ENCODE data around the gene C1orf21.

- TF ChIP-seq POLR2AphosphoS5 (IDR thresholded peaks at IDR 0.05; ENCODE audit: low read depth, low read length) (no peak), USF2 (IDR thresholded peaks at IDR 0.05; ENCODE audit: borderline replicate concordance, low read depth, low read length) (no peak), EZH2phosphoT487 (IDR thresholded peaks at IDR 0.05; ENCODE audit: borderline replicate concordance, low read depth) (no peak), CTCF (IDR thresholded peaks at IDR 0.05) (no peak), ZBTB33 (IDR thresholded peaks at IDR 0.05; ENCODE audit: borderline replicate concordance, low read depth) (no peak), CHD2 (IDR thresholded peaks at IDR 0.05; ENCODE audit: low read length, partially characterized antibody) (no peak), RFX5 (IDR thresholded peaks at IDR 0.05; ENCODE audit: low read length) (no peak), GABPA (IDR thresholded peaks at IDR 0.05; ENCODE audit: low read depth) (no peak), YY1 (IDR thresholded peaks at IDR 0.05; ENCODE audit: low read depth) (no peak), SIN3A (IDR thresholded peaks at IDR 0.05; ENCODE audit: borderline replicate concordance, low read depth, low read length) (no peak), RAD21 (IDR thresholded peaks at IDR 0.05; ENCODE audit: low read length) (no peak), TEAD4 (IDR thresholded peaks at IDR 0.05; ENCODE audit: borderline replicate concordance, insufficient read depth) (no peak)
Measured at GRCh38 chr1:184568148-184568547, 181.3 kb downstream of the C1orf21 start.

Measured in SK-N-SH (cell line).